Gastroesophageal sphincter (tissue), 3 donors: ENCODE data around the gene FRMPD1.
"Not testable (repeated sequence)": the region's sequence is repeated elsewhere in the genome, so short reads cannot be mapped to it uniquely, and the experiment has no call there.

Source experiments
- CTCF ChIP-seq, 4 experiments: fragments of 200-600 bp in 2 of 4; fragments of 450-650 bp in 2 of 4; sonication (generic) in 1 of 4; IDR thresholded peaks; one replicate each; pipeline ENCODE4 v1.5.1; 2017 to 2019; ENCODE audit warnings: antibody characterized with exemption in 4 of 4, mild to moderate bottlenecking in 2 of 4, moderate library complexity in 2 of 4
- POLR2A ChIP-seq, 2 donors: fragments of 450-650 bp; IDR thresholded peaks; one replicate each; pipeline ENCODE4 v1.6.1; 2017; ENCODE audit warnings: antibody characterized with exemption in 2 of 2, mild to moderate bottlenecking in 2 of 2, moderate library complexity in 1 of 2
- POLR2AphosphoS5 ChIP-seq: sonication (generic); formaldehyde crosslinking; IDR thresholded peaks from one replicate; pipeline ENCODE4 v1.6.1; 2017; ENCODE audit warnings: antibody characterized with exemption

- not testable (repeated sequence) for TF ChIP-seq POLR2A (IDR thresholded peaks at IDR 0.05); CTCF (IDR thresholded peaks at IDR 0.05); POLR2AphosphoS5
Observed at GRCh38 chr9:37751704-37752103, 101.0 kb downstream of the FRMPD1 start.
